BE2C (cell line): Measurements from ENCODE around the gene UROC1.

ENCODE experiments used
- DNase-seq: peaks from one replicate; pipeline ENCODE4 v3.0.0-alpha.2; 2020
- H3K27me3 ChIP-seq: fragments of 250-450 bp; sonication (Bioruptor Pico); 2 replicates; pipeline ENCODE4 v1.5.1; 2020; ENCODE audit warnings: mild to moderate bottlenecking
- H3K36me3 ChIP-seq: fragments of 250-450 bp; sonication (Bioruptor Pico); 2 replicates; pipeline ENCODE4 v1.5.1; 2020; ENCODE audit warnings: mild to moderate bottlenecking
- H3K4me1 ChIP-seq: fragments of 250-450 bp; sonication (Bioruptor Pico); 2 replicates; pipeline ENCODE4 v1.5.1; 2020
- H3K4me3 ChIP-seq: 2 replicates; pipeline ENCODE4 v1.5.1; 2011; ENCODE audit warnings: low read depth, low read length
- H3K9me3 ChIP-seq: fragments of 250-450 bp; sonication (Bioruptor Pico); 2 replicates; pipeline ENCODE4 v1.5.1; 2020
- CTCF ChIP-seq: IDR thresholded peaks from 2 replicates; pipeline ENCODE4 v1.5.1; 2012; ENCODE audit warnings: mild to moderate bottlenecking, low read depth, low read length

UROC1 gene

GRCh38 chr3:126521122-126521891 is 3.7 kb upstream of the UROC1 start:
- H3K27me3 ChIP-seq, result peaks cover 16% of the 10 kb centered on the region
- no peaks in the 10 kb centered on the region for H3K36me3 ChIP-seq
- no peaks in the 10 kb centered on the region for H3K4me1 ChIP-seq
- no peak overlapping the region for H3K4me3 ChIP-seq
- H3K9me3 ChIP-seq, result no peaks in the 10 kb centered on the region
- TF ChIP-seq CTCF, result no peak
- DNase-seq, result no peak

GRCh38 chr3:126519506-126520455 is 2.2 kb upstream of the UROC1 start:
- TF ChIP-seq CTCF, result no peak
- Histone ChIP-seq H3K4me1 (no peaks in the 10 kb centered on the region), H3K9me3 (no peaks in the 10 kb centered on the region), H3K36me3 (no peaks in the 10 kb centered on the region), H3K4me3 (no peak overlapping the region), H3K27me3 (peaks cover 16% of the 10 kb centered on the region)
- DNase-seq, result no peak

- no peak for DNase-seq
- Histone ChIP-seq H3K4me1 (no peaks in the 10 kb centered on the region), H3K9me3 (no peaks in the 10 kb centered on the region), H3K36me3 (no peaks in the 10 kb centered on the region), H3K4me3 (no peak overlapping the region), H3K27me3 (peaks cover 14% of the 10 kb centered on the region)
- no peak for TF ChIP-seq CTCF
These were observed 1.2 kb upstream of the UROC1 start for GRCh38 chr3:126518779-126519177.

- TF ChIP-seq CTCF, result no peak
- no peaks in the 10 kb centered on the region for H3K4me1 ChIP-seq
- H3K27me3 ChIP-seq, result peaks cover 9% of the 10 kb centered on the region
- H3K9me3 ChIP-seq, result no peaks in the 10 kb centered on the region
- H3K4me3 ChIP-seq, result no peak overlapping the region
- H3K36me3 ChIP-seq, result no peaks in the 10 kb centered on the region
- DNase-seq, result no peak
These were observed 609 bp upstream of the UROC1 start for GRCh38 chr3:126517986-126518778.

GRCh38 chr3:126516936-126517290 is 660 bp downstream of the UROC1 start:
- no peak for TF ChIP-seq CTCF
- no peak for DNase-seq
- Histone ChIP-seq H3K27me3 (no peaks in the 10 kb centered on the region), H3K4me1 (no peaks in the 10 kb centered on the region), H3K9me3 (no peaks in the 10 kb centered on the region), H3K36me3 (no peaks in the 10 kb centered on the region), H3K4me3 (no peak overlapping the region)
